ENCODE results near the gene AUTS2.

The AUTS2 gene

GRCh38 chr7:70701477-70701876, 1103.2 kb downstream of the AUTS2 start:
- no peak for DNase-seq (ENCODE audit: low read depth, low spot score)
- peaks cover 6% of the 10 kb centered on the region; the same call in 1 of the 2 replicates for H3K36me3 ChIP-seq (ENCODE audit: control insufficient read depth, insufficient read depth, low read length)
- H3K27ac ChIP-seq (ENCODE audit: low read length) = no peak overlapping the region
- H3K9me3 ChIP-seq (ENCODE audit: control insufficient read depth, insufficient read depth, low read length) = no peaks in the 10 kb centered on the region
- no peaks in the 10 kb centered on the region for H3K27me3 ChIP-seq (ENCODE audit: control insufficient read depth, insufficient read depth, low read length)
- WGBS (ENCODE audit: insufficient coverage, insufficient read length) = no CpG with 5 or more reads among the region's 6 CpGs
- no peak overlapping the region for H3K4me3 ChIP-seq (ENCODE audit: low read length)
- H3K4me1 ChIP-seq (ENCODE audit: control insufficient read depth, insufficient read depth, low read length) = peaks cover 22% of the 10 kb centered on the region

GRCh38 chr7:70701991-70702390, 1103.7 kb downstream of the AUTS2 start:
- Histone ChIP-seq H3K4me3 (ENCODE audit: low read length) (no peak overlapping the region), H3K36me3 (ENCODE audit: control insufficient read depth, insufficient read depth, low read length) (peaks cover 6% of the 10 kb centered on the region; the same call in 1 of the 2 replicates), H3K27ac (ENCODE audit: low read length) (no peak overlapping the region), H3K9me3 (ENCODE audit: control insufficient read depth, insufficient read depth, low read length) (no peaks in the 10 kb centered on the region), H3K4me1 (ENCODE audit: control insufficient read depth, insufficient read depth, low read length) (peaks cover 22% of the 10 kb centered on the region), H3K27me3 (ENCODE audit: control insufficient read depth, insufficient read depth, low read length) (no peaks in the 10 kb centered on the region)
- whole genome bisulfite sequencing (ENCODE audit: insufficient coverage, insufficient read length) = no CpG with 5 or more reads among the region's 2 CpGs
- DNase-seq (ENCODE audit: low read depth, low spot score) = no peak

GRCh38 chr7:70703785-70704184, 1105.5 kb downstream of the AUTS2 start:
- Histone ChIP-seq H3K27ac (ENCODE audit: low read length) (no peak overlapping the region), H3K27me3 (ENCODE audit: control insufficient read depth, insufficient read depth, low read length) (no peaks in the 10 kb centered on the region), H3K4me1 (ENCODE audit: control insufficient read depth, insufficient read depth, low read length) (peaks cover 22% of the 10 kb centered on the region), H3K9me3 (ENCODE audit: control insufficient read depth, insufficient read depth, low read length) (no peaks in the 10 kb centered on the region), H3K4me3 (ENCODE audit: low read length) (no peak overlapping the region), H3K36me3 (ENCODE audit: control insufficient read depth, insufficient read depth, low read length) (peaks cover 6% of the 10 kb centered on the region; the same call in 1 of the 2 replicates)
- no CpG with 5 or more reads among the region's 4 CpGs for WGBS (ENCODE audit: insufficient coverage, insufficient read length)
- DNase-seq (ENCODE audit: low read depth, low spot score) = no peak

GRCh38 chr7:70704831-70705346, 1106.6 kb downstream of the AUTS2 start:
- peaks cover 6% of the 10 kb centered on the region; the same call in 1 of the 2 replicates for H3K36me3 ChIP-seq (ENCODE audit: control insufficient read depth, insufficient read depth, low read length)
- H3K27ac ChIP-seq (ENCODE audit: low read length) = no peak overlapping the region
- peaks cover 19% of the 10 kb centered on the region for H3K4me1 ChIP-seq (ENCODE audit: control insufficient read depth, insufficient read depth, low read length)
- H3K9me3 ChIP-seq (ENCODE audit: control insufficient read depth, insufficient read depth, low read length) = no peaks in the 10 kb centered on the region
- DNase-seq (ENCODE audit: low read depth, low spot score) = no peak
- no CpG with 5 or more reads among the region's 5 CpGs for WGBS (ENCODE audit: insufficient coverage, insufficient read length)
- H3K27me3 ChIP-seq (ENCODE audit: control insufficient read depth, insufficient read depth, low read length) = no peaks in the 10 kb centered on the region
- H3K4me3 ChIP-seq (ENCODE audit: low read length) = no peak overlapping the region

GRCh38 chr7:70706204-70706603, 1107.9 kb downstream of the AUTS2 start:
- Histone ChIP-seq H3K4me3 (ENCODE audit: low read length) (no peak overlapping the region), H3K36me3 (ENCODE audit: control insufficient read depth, insufficient read depth, low read length) (peaks cover 3% of the 10 kb centered on the region; the same call in 1 of the 2 replicates), H3K27ac (ENCODE audit: low read length) (no peak overlapping the region), H3K9me3 (ENCODE audit: control insufficient read depth, insufficient read depth, low read length) (no peaks in the 10 kb centered on the region), H3K4me1 (ENCODE audit: control insufficient read depth, insufficient read depth, low read length) (peaks cover 15% of the 10 kb centered on the region), H3K27me3 (ENCODE audit: control insufficient read depth, insufficient read depth, low read length) (no peaks in the 10 kb centered on the region)
- no peak for DNase-seq (ENCODE audit: low read depth, low spot score)
- no CpG with 5 or more reads among the region's 4 CpGs for WGBS (ENCODE audit: insufficient coverage, insufficient read length)

GRCh38 chr7:70706698-70707097, 1108.4 kb downstream of the AUTS2 start:
- whole genome bisulfite sequencing (ENCODE audit: insufficient coverage, insufficient read length) = no CpG with 5 or more reads among the region's 3 CpGs
- no peak overlapping the region for H3K4me3 ChIP-seq (ENCODE audit: low read length)

GRCh38 chr7:70707823-70708243, 1109.6 kb downstream of the AUTS2 start:
- Histone ChIP-seq H3K36me3 (ENCODE audit: control insufficient read depth, insufficient read depth, low read length) (no peaks in the 10 kb centered on the region), H3K4me1 (ENCODE audit: control insufficient read depth, insufficient read depth, low read length) (peaks cover 6% of the 10 kb centered on the region; the same call in 1 of the 2 replicates)
- no CpG with 5 or more reads among the region's 6 CpGs for WGBS (ENCODE audit: insufficient coverage, insufficient read length)

More at GRCh38 chr7:70706698-70707097, 1108.4 kb downstream of the AUTS2 start:
- Histone ChIP-seq H3K9me3 (ENCODE audit: control insufficient read depth, insufficient read depth, low read length) (no peaks in the 10 kb centered on the region), H3K36me3 (ENCODE audit: control insufficient read depth, insufficient read depth, low read length) (peaks cover 3% of the 10 kb centered on the region; the same call in 1 of the 2 replicates), H3K4me1 (ENCODE audit: control insufficient read depth, insufficient read depth, low read length) (peaks cover 13% of the 10 kb centered on the region), H3K27ac (ENCODE audit: low read length) (no peak overlapping the region), H3K27me3 (ENCODE audit: control insufficient read depth, insufficient read depth, low read length) (no peaks in the 10 kb centered on the region)
- no peak for DNase-seq (ENCODE audit: low read depth, low spot score)

GRCh38 chr7:70710011-70710480, 1111.8 kb downstream of the AUTS2 start:
- Histone ChIP-seq H3K27me3 (ENCODE audit: control insufficient read depth, insufficient read depth, low read length) (no peaks in the 10 kb centered on the region), H3K9me3 (ENCODE audit: control insufficient read depth, insufficient read depth, low read length) (no peaks in the 10 kb centered on the region; the same call in 1 of the 2 replicates), H3K4me1 (ENCODE audit: control insufficient read depth, insufficient read depth, low read length) (peaks cover 5% of the 10 kb centered on the region; the same call in 1 of the 2 replicates), H3K4me3 (ENCODE audit: low read length) (no peak overlapping the region), H3K27ac (ENCODE audit: low read length) (no peak overlapping the region), H3K36me3 (ENCODE audit: control insufficient read depth, insufficient read depth, low read length) (no peaks in the 10 kb centered on the region)
- DNase-seq (ENCODE audit: low read depth, low spot score) = no peak
- no CpG with 5 or more reads among the region's 4 CpGs for WGBS (ENCODE audit: insufficient coverage, insufficient read length)

More at GRCh38 chr7:70707823-70708243, 1109.6 kb downstream of the AUTS2 start:
- H3K9me3 ChIP-seq (ENCODE audit: control insufficient read depth, insufficient read depth, low read length) = no peaks in the 10 kb centered on the region; the same call in 1 of the 2 replicates
- H3K27ac ChIP-seq (ENCODE audit: low read length) = no peak overlapping the region
- H3K27me3 ChIP-seq (ENCODE audit: control insufficient read depth, insufficient read depth, low read length) = no peaks in the 10 kb centered on the region
- no peak for DNase-seq (ENCODE audit: low read depth, low spot score)
- no peak overlapping the region for H3K4me3 ChIP-seq (ENCODE audit: low read length)

- Histone ChIP-seq H3K27me3 (ENCODE audit: control insufficient read depth, insufficient read depth, low read length) (no peaks in the 10 kb centered on the region), H3K4me1 (ENCODE audit: control insufficient read depth, insufficient read depth, low read length) (peaks cover 5% of the 10 kb centered on the region; the same call in 1 of the 2 replicates), H3K4me3 (ENCODE audit: low read length) (no peak overlapping the region), H3K36me3 (ENCODE audit: control insufficient read depth, insufficient read depth, low read length) (no peaks in the 10 kb centered on the region), H3K9me3 (ENCODE audit: control insufficient read depth, insufficient read depth, low read length) (no peaks in the 10 kb centered on the region; the same call in 1 of the 2 replicates), H3K27ac (ENCODE audit: low read length) (no peak overlapping the region)
- no peak for DNase-seq (ENCODE audit: low read depth, low spot score)
- whole genome bisulfite sequencing (ENCODE audit: insufficient coverage, insufficient read length) = no CpG with 5 or more reads among the region's 3 CpGs
Measured at GRCh38 chr7:70710651-70711050, 1112.4 kb downstream of the AUTS2 start.

GRCh38 chr7:70711452-70711851, 1113.2 kb downstream of the AUTS2 start:
- DNase-seq (ENCODE audit: low read depth, low spot score) = no peak
- Histone ChIP-seq H3K27ac (ENCODE audit: low read length) (no peak overlapping the region), H3K4me3 (ENCODE audit: low read length) (no peak overlapping the region)

More at GRCh38 chr7:70711452-70711851, 1113.2 kb downstream of the AUTS2 start:
- peaks cover 3% of the 10 kb centered on the region; the same call in 1 of the 2 replicates for H3K4me1 ChIP-seq (ENCODE audit: control insufficient read depth, insufficient read depth, low read length)
- no peaks in the 10 kb centered on the region; the same call in 1 of the 2 replicates for H3K9me3 ChIP-seq (ENCODE audit: control insufficient read depth, insufficient read depth, low read length)
- no peaks in the 10 kb centered on the region for H3K27me3 ChIP-seq (ENCODE audit: control insufficient read depth, insufficient read depth, low read length)
- no peaks in the 10 kb centered on the region for H3K36me3 ChIP-seq (ENCODE audit: control insufficient read depth, insufficient read depth, low read length)
- no CpG with 5 or more reads among the region's 11 CpGs for WGBS (ENCODE audit: insufficient coverage, insufficient read length)
